Parathyroid adenoma (tissue), 2 donors: ENCODE data around the gene PCBD1.

Source experiments
- H2AFZ ChIP-seq: fragments of 300-600 bp; sonication (generic); one replicate; pipeline ENCODE4 v1.7.0; 2017; ENCODE audit warnings: antibody characterized with exemption, mild to moderate bottlenecking
- H3K27ac ChIP-seq: fragments of 300-600 bp; sonication (generic); one replicate; pipeline ENCODE4 v1.7.0; 2017
- H3K27me3 ChIP-seq: fragments of 300-600 bp; sonication (generic); one replicate; pipeline ENCODE4 v1.7.0; 2017; ENCODE audit warnings: low read length; ENCODE audit not compliant: control insufficient read depth, insufficient read depth
- H3K36me3 ChIP-seq: fragments of 300-600 bp; sonication (generic); one replicate; pipeline ENCODE4 v1.7.0; 2017; ENCODE audit warnings: low read length; ENCODE audit not compliant: control insufficient read depth, insufficient read depth
- H3K4me1 ChIP-seq: fragments of 300-600 bp; sonication (generic); one replicate; pipeline ENCODE4 v1.7.0; 2017; ENCODE audit warnings: control low read depth
- H3K4me2 ChIP-seq: fragments of 300-600 bp; sonication (generic); one replicate; pipeline ENCODE4 v1.7.0; 2017; ENCODE audit warnings: low read length
- H3K4me3 ChIP-seq: fragments of 300-600 bp; sonication (generic); one replicate; pipeline ENCODE4 v1.7.0; 2017; ENCODE audit warnings: low read depth, low read length
- H3K79me2 ChIP-seq: fragments of 300-600 bp; sonication (generic); one replicate; pipeline ENCODE4 v1.7.0; 2017; ENCODE audit warnings: control low read depth
- H3K9ac ChIP-seq: fragments of 300-600 bp; sonication (generic); one replicate; pipeline ENCODE4 v1.7.0; 2017; ENCODE audit warnings: mild to moderate bottlenecking
- H3K9me3 ChIP-seq: fragments of 300-600 bp; sonication (generic); one replicate; pipeline ENCODE4 v1.7.0; 2017; ENCODE audit warnings: low read length; ENCODE audit not compliant: control insufficient read depth
- CTCF ChIP-seq: fragments of 300-600 bp; sonication (generic); IDR thresholded peaks from one replicate; pipeline ENCODE4 v1.7.0; 2017; ENCODE audit warnings: antibody characterized with exemption, mild to moderate bottlenecking
- donor health status: primary hyperparathyroidism.

PCBD1 gene

GRCh38 chr10:70887804-70888800, at the start of gene PCBD1:
PCBD1 (minus strand) TSS chr10:70888565; CDS start chr10:70888533, 32 bp downstream.
- Histone ChIP-seq H3K27ac (peak within 1 kb of the TSS; percentile 81), H2AFZ (peak within 1 kb of the TSS; percentile 97), H3K4me1 (peaks cover 9% of the 10 kb centered on the region), H3K4me3 (peak within 1 kb of the TSS; percentile 74), H3K4me2 (peak within 1 kb of the TSS; percentile 89), H3K36me3 (no peaks in the 10 kb centered on the region), H3K9me3 (no peaks in the 10 kb centered on the region), H3K9ac (no peak within 1 kb of the TSS), H3K27me3 (no peaks in the 10 kb centered on the region), H3K79me2 (no peaks in the 10 kb centered on the region)
- no peak for TF ChIP-seq CTCF

- Histone ChIP-seq H2AFZ (no peak overlapping the region), H3K27ac (no peak overlapping the region), H3K4me3 (no peak overlapping the region), H3K9ac (no peak overlapping the region), H3K36me3 (no peaks in the 10 kb centered on the region), H3K4me2 (no peak overlapping the region), H3K27me3 (no peaks in the 10 kb centered on the region), H3K79me2 (no peaks in the 10 kb centered on the region), H3K9me3 (no peaks in the 10 kb centered on the region), H3K4me1 (no peaks in the 10 kb centered on the region)
- no peak for TF ChIP-seq CTCF
These were observed 49.3 kb upstream of the PCBD1 start for GRCh38 chr10:70937661-70938060.

GRCh38 chr10:70936111-70936510, 47.7 kb upstream of the PCBD1 start:
- Histone ChIP-seq H3K27me3 (no peaks in the 10 kb centered on the region), H3K27ac (no peak overlapping the region), H3K36me3 (no peaks in the 10 kb centered on the region), H3K9ac (no peak overlapping the region), H3K79me2 (no peaks in the 10 kb centered on the region), H3K4me3 (no peak overlapping the region), H3K4me2 (no peak overlapping the region), H3K9me3 (no peaks in the 10 kb centered on the region), H3K4me1 (no peaks in the 10 kb centered on the region), H2AFZ (no peak overlapping the region)
- no peak for TF ChIP-seq CTCF

- Histone ChIP-seq H3K9ac (no peak overlapping the region), H3K79me2 (no peaks in the 10 kb centered on the region), H3K4me3 (no peak overlapping the region), H3K4me2 (no peak overlapping the region), H3K36me3 (no peaks in the 10 kb centered on the region), H3K9me3 (no peaks in the 10 kb centered on the region), H3K27ac (no peak overlapping the region), H3K27me3 (no peaks in the 10 kb centered on the region), H2AFZ (no peak overlapping the region), H3K4me1 (no peaks in the 10 kb centered on the region)
- TF ChIP-seq CTCF = no peak
These were observed 47.3 kb upstream of the PCBD1 start for GRCh38 chr10:70935631-70936030.
